Measurements from ENCODE around the gene CCL5.

DNA sequence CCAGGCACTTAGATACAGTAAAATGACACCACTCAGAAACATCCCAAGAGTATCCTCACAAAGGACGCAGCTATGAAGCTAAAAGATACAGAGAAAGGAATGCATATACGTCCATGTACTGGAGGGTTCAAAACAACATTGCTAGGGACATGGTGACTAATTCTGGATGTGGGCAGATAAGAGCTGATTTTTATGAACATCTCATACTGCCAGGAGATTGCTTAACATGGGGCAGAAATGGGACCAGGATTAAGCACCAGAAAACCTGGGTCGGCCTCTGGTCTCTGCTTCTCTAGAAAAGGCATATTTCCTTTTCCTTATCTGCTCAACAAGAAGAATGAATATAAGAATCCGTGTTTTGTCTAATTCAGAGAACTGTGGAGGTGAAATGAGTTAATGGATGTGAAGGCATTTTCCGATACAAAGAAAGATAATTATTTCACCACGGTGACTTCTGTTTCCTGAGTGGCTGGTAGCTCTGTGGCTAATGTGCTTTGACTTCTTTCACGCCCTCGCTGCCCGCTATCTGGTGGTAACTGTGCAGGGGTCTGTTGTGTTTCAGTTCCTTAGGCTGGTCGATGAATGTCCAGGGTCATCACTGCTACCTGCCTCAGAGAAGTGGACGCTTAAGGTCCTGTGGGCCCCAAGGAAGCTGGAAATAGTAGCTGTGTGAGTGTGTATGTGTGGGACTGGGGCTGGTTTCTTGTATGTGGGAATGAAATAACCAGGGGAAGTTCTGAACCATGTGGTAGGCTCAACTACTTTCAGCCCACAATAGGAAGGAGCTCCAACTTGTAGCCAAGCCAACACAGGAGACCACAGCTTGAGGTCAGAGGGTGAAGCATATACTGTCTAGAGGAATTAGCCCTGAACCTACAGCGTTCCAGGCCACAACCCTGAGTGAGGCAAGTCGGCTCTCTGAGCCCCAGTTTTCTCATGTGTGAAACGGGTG lies 15.8 kb upstream of the CCL5 start:
- TF ChIP-seq CTCF (IDR thresholded peaks at IDR 0.05) (no peak), POLR2AphosphoS5 (IDR thresholded peaks at IDR 0.05) (no peak)

All from sigmoid colon (tissue), 4 donors.